Left ventricle myocardium inferior (tissue), 1 donor: ENCODE measurements around the gene ST6GALNAC5. TPM values are rescaled to one million over a fixed set of nuclear protein-coding genes. Genes with fewer than 3 reads are reported as not detected.

Experiments
- DNase-seq: peaks from one replicate; pipeline ENCODE4 v3.0.0-alpha.2; 2020
- H3K27ac ChIP-seq: fragments of 200-600 bp; replicated peaks from 2 replicates; pipeline ENCODE4 v1.8.0; 2021
- H3K27me3 ChIP-seq: fragments of 200-600 bp; 2 replicates; pipeline ENCODE4 v1.8.0; 2021; ENCODE audit warnings: low read depth
- H3K36me3 ChIP-seq: fragments of 200-600 bp; 2 replicates; pipeline ENCODE4 v1.8.0; 2021
- H3K4me1 ChIP-seq: fragments of 200-600 bp; 2 replicates; pipeline ENCODE4 v1.8.0; 2021
- H3K4me3 ChIP-seq: fragments of 200-600 bp; 2 replicates; pipeline ENCODE4 v1.8.0; 2021; ENCODE audit warnings: mild to moderate bottlenecking, moderate library complexity
- H3K9me3 ChIP-seq: fragments of 200-600 bp; replicated peaks from 2 replicates; pipeline ENCODE4 v1.8.0; 2021
- CTCF ChIP-seq: fragments of 200-600 bp; IDR thresholded peaks from 2 replicates; pipeline ENCODE4 v1.8.0; 2021; ENCODE audit warnings: antibody characterized with exemption, mild to moderate bottlenecking, borderline replicate concordance
- intact Hi-C: fragments of 100-400 bp; cut with micrococcal nuclease; formaldehyde crosslinking; loops from one replicate; pipeline ENCODE4 v1.11.0; 2022
- total RNA-seq: library from RNA; stranded (reverse); fragmentation: NEBNext Ultra II Directional; extraction: Animal tissue kit (Norgen Biotek cat#: 25700); gene quantifications from one replicate; pipeline ENCODE4 v1.2.1, GENCODE V29; 2021
- donor health status: DM: no; HTN: yes; CAD: no; lungs with severe emphysema.

ST6GALNAC5 gene
- total RNA-seq, 1 donor from 2014 or later, result 0.41 TPM

GRCh38 chr1:76905876-76906595 is 38.8 kb downstream of the ST6GALNAC5 start:
- H3K27me3 ChIP-seq, result no peaks in the 10 kb centered on the region
- H3K4me3 ChIP-seq, result no peak overlapping the region
- intact Hi-C loops, result no loop called here
- H3K9me3 ChIP-seq, result no peaks in the 10 kb centered on the region
- no peaks in the 10 kb centered on the region for H3K4me1 ChIP-seq
- no peak overlapping the region for H3K27ac ChIP-seq
- no peaks in the 10 kb centered on the region for H3K36me3 ChIP-seq
- DNase-seq, result no peak
- no peak for TF ChIP-seq CTCF

- no peak overlapping the region for H3K4me3 ChIP-seq
- no peak for DNase-seq
- H3K4me1 ChIP-seq, result no peaks in the 10 kb centered on the region
- H3K27me3 ChIP-seq, result no peaks in the 10 kb centered on the region
- TF ChIP-seq CTCF, result no peak
- intact Hi-C loops, result no loop called here
- H3K27ac ChIP-seq, result no peak overlapping the region
- H3K36me3 ChIP-seq, result no peaks in the 10 kb centered on the region
- H3K9me3 ChIP-seq, result no peaks in the 10 kb centered on the region
Measured at GRCh38 chr1:76909311-76909710, 42.0 kb downstream of the ST6GALNAC5 start.

- Histone ChIP-seq H3K9me3 (no peaks in the 10 kb centered on the region), H3K27ac (no peak overlapping the region), H3K36me3 (no peaks in the 10 kb centered on the region), H3K27me3 (no peaks in the 10 kb centered on the region), H3K4me3 (no peak overlapping the region), H3K4me1 (no peaks in the 10 kb centered on the region)
- DNase-seq, result no peak
- no peak for TF ChIP-seq CTCF
- intact Hi-C loops, result no loop called here
Measured at GRCh38 chr1:76919085-76919484, 51.8 kb downstream of the ST6GALNAC5 start.

GRCh38 chr1:76921590-76921989 is 54.3 kb downstream of the ST6GALNAC5 start:
- H3K27ac ChIP-seq, result no peak overlapping the region
- DNase-seq, result no peak
- H3K36me3 ChIP-seq, result no peaks in the 10 kb centered on the region
- H3K4me1 ChIP-seq, result no peaks in the 10 kb centered on the region
- H3K4me3 ChIP-seq, result no peak overlapping the region
- intact Hi-C loops, result no loop called here
- no peak for TF ChIP-seq CTCF
- H3K27me3 ChIP-seq, result no peaks in the 10 kb centered on the region
- no peaks in the 10 kb centered on the region for H3K9me3 ChIP-seq

DNA sequence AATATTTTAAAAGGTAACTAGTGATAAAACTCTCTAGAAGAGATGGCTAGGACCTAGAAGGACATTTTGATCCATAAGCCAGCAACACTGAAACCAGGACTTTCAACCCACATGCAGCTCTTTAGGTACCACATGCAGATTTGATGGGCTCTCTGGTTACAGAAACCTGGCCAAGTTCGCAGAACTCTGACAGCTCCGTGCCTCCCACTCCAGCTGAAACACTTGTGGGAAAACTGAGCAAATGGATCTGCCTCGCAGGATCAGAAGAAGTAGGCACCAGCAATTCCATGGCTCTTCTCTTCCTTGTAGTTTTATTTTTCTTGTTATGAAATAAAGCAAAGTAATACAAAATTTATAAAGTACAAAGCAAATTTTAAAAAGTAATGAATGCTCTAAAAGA is 58.5 kb downstream of the ST6GALNAC5 start:
- no peak for TF ChIP-seq CTCF
- DNase-seq, result no peak
- Histone ChIP-seq H3K36me3 (no peaks in the 10 kb centered on the region), H3K9me3 (peaks cover 1% of the 10 kb centered on the region), H3K27me3 (peaks cover 2% of the 10 kb centered on the region), H3K4me3 (no peak overlapping the region), H3K27ac (no peak overlapping the region), H3K4me1 (no peaks in the 10 kb centered on the region)
- intact Hi-C loops, result no loop called here
